ENCODE data around the gene ZNF787.

DNA sequence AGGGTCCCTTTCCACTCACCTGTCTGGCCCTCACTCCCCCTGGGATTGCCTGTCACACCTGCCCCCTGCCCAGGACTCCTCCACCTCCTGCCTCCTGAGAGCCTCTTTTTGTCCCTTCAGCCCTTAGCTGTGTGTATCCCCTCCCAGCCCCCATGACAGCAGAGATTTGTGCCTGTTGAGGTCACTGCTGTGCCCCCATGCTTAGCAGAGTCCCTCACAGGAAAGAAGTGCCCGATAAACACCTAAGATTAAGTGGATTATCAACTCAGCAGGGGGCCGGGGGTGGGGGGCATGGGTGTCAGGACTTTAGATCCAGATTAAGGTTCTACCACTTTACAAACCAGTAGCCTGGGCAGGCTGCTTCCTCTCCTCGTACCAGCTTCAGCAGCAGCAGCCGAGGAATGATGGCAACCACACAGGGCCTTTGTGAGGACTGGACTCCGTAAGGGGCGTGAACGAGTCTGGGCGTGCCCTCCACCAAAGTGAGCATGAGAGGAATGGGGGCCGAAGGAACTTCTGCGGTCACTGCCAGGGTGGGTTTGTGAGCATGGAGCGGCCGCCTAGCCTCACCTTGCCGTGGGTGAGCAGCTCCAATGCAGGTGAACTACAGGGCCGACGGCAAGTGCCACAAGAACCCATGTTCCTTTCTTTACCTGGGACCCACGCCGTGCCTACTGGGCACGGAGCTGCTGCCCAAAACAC lies 36.1 kb downstream of the ZNF787 start:
- TF ChIP-seq, protein P1, sequence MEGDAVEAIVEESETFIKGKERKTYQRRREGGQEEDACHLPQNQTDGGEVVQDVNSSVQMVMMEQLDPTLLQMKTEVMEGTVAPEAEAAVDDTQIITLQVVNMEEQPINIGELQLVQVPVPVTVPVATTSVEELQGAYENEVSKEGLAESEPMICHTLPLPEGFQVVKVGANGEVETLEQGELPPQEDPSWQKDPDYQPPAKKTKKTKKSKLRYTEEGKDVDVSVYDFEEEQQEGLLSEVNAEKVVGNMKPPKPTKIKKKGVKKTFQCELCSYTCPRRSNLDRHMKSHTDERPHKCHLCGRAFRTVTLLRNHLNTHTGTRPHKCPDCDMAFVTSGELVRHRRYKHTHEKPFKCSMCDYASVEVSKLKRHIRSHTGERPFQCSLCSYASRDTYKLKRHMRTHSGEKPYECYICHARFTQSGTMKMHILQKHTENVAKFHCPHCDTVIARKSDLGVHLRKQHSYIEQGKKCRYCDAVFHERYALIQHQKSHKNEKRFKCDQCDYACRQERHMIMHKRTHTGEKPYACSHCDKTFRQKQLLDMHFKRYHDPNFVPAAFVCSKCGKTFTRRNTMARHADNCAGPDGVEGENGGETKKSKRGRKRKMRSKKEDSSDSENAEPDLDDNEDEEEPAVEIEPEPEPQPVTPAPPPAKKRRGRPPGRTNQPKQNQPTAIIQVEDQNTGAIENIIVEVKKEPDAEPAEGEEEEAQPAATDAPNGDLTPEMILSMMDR (IDR thresholded peaks at IDR 0.05; ENCODE audit: extremely low read depth in 1 of 2, insufficient read depth in 1 of 2, low read depth in 1 of 2, low read length in 2 of 2), result no peak
- TF ChIP-seq, protein P2, sequence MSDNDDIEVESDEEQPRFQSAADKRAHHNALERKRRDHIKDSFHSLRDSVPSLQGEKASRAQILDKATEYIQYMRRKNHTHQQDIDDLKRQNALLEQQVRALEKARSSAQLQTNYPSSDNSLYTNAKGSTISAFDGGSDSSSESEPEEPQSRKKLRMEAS (IDR thresholded peaks at IDR 0.05; ENCODE audit: insufficient read depth, insufficient read length), result no peak

Measured in endothelial cell of umbilical vein (primary cell).